HG03064 (cell line): ENCODE measurements around the gene AK4.
"Not testable (repeated sequence)": the region's sequence is repeated elsewhere in the genome, so short reads cannot be mapped to it uniquely, and the experiment has no call there.

Experiments used
- ATAC-seq: cut with Tn5 transposase; IDR thresholded peaks from one replicate; pipeline ENCODE4 v1.9.1; 2021; ENCODE audit warnings: low read depth; ENCODE audit not compliant: unreplicated experiment

The AK4 gene

GRCh38 chr1:65210325-65210724 is 62.3 kb downstream of the AK4 start:
- ATAC-seq: no peak

GRCh38 chr1:65211331-65211730 is 63.3 kb downstream of the AK4 start:
- ATAC-seq: no peak

GRCh38 chr1:65213271-65214023 is 65.4 kb downstream of the AK4 start:
- no peak for ATAC-seq

- no peak for ATAC-seq
Measured at GRCh38 chr1:65214340-65215027, 66.5 kb downstream of the AK4 start.

GRCh38 chr1:65216989-65217388 is 69.0 kb downstream of the AK4 start:
- no peak for ATAC-seq

- ATAC-seq: no peak
Measured at GRCh38 chr1:65221638-65222339, 73.8 kb downstream of the AK4 start.

GRCh38 chr1:65222340-65222940 is 74.4 kb downstream of the AK4 start:
- ATAC-seq: no peak

- ATAC-seq: no peak
Measured at GRCh38 chr1:65224681-65225091, 76.7 kb downstream of the AK4 start.

GRCh38 chr1:65225179-65225578 is 77.2 kb downstream of the AK4 start:
- no peak for ATAC-seq

GRCh38 chr1:65229201-65229600 is 81.2 kb downstream of the AK4 start:
- no peak for ATAC-seq

- no peak for ATAC-seq
Measured at GRCh38 chr1:65229754-65230339, 81.8 kb downstream of the AK4 start.

- peak; percentile 62 for ATAC-seq
Measured at GRCh38 chr1:65230731-65231481, 82.9 kb downstream of the AK4 start.

GRCh38 chr1:65231718-65232330 is 83.8 kb downstream of the AK4 start:
- ATAC-seq: no peak

GRCh38 chr1:65232461-65232990 is 84.5 kb downstream of the AK4 start:
- ATAC-seq: no peak

- ATAC-seq: no peak
Measured at GRCh38 chr1:65233782-65234181, 85.8 kb downstream of the AK4 start.

GRCh38 chr1:65235867-65236805 is 88.1 kb downstream of the AK4 start:
- no peak for ATAC-seq

GRCh38 chr1:65237088-65237487 is 89.1 kb downstream of the AK4 start:
- ATAC-seq: not testable (repeated sequence)

- no peak for ATAC-seq
Measured at GRCh38 chr1:65237503-65237902, 89.5 kb downstream of the AK4 start.
